ENCODE data around the gene NBPF11. TPM values are rescaled to one million over a fixed set of nuclear protein-coding genes. Genes with fewer than 3 reads are reported as not detected.
"Not testable (repeated sequence)": the region's sequence is repeated elsewhere in the genome, so short reads cannot be mapped to it uniquely, and the experiment has no call there.

NBPF11 gene
- polyA plus RNA-seq, 3 donors, result 0.46 to 18.6 (median 0.54) TPM

DNA sequence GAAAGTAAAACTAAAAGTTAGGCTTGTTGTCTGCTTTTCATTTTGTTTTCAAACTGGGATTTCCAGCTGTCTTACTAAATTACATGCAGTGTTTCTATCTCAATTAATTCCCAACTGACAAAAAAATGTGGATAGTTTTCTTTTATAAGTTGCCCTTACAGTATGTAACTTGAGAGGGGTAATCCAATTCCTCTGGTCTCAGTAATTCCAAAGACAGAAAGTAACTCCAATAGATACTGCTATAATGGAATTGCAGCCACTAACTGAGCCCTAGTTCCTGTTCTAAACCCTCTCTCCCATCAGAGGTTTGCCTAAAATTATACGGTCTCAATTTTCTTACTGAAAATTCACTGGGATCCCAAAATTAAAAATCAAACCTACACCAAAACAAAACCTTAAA is 83.5 kb downstream of the NBPF11 start:
- H3K9me3 ChIP-seq (replicated peaks in 1 of 2; ENCODE audit: control insufficient read depth in 1 of 2, insufficient read depth in 1 of 2, low read length in 2 of 2); H3K27ac Mint-ChIP-seq; H3K36me3 Mint-ChIP-seq; H2AFZ ChIP-seq (ENCODE audit: insufficient read depth, low read depth, low read length, poor library complexity, severe bottlenecking); H3K27ac ChIP-seq (ENCODE audit: low read depth in 1 of 2, low read length in 2 of 2); H3K4me2 ChIP-seq (replicated peaks; ENCODE audit: extremely low read depth, low read length, poor library complexity, severe bottlenecking); H3K79me2 ChIP-seq (ENCODE audit: insufficient read depth, low read length); DNase-seq; H3K36me3 ChIP-seq (replicated peaks in 1 of 2; ENCODE audit: control insufficient read depth in 1 of 2, insufficient read depth in 2 of 2, low read length in 2 of 2); H3K4me3 ChIP-seq (replicated peaks in 1 of 3; ENCODE audit: low read depth in 2 of 3, low read length in 3 of 3); H3K27me3 ChIP-seq (ENCODE audit: control insufficient read depth in 2 of 2, insufficient read depth in 2 of 2, low read length in 2 of 2); H3K4me3 Mint-ChIP-seq; H3K4me1 Mint-ChIP-seq; H4K20me1 ChIP-seq (ENCODE audit: insufficient read depth, low read length); H3K4me1 ChIP-seq (ENCODE audit: control insufficient read depth in 1 of 2, insufficient read depth in 2 of 2, low read length in 2 of 2); H3K9ac ChIP-seq (ENCODE audit: insufficient read depth, low read length, poor library complexity, severe bottlenecking); intact Hi-C loops (cut with micrococcal nuclease); H3K9me3 Mint-ChIP-seq; H3K27me3 Mint-ChIP-seq (ENCODE audit: low read depth in 3 of 3): not testable (repeated sequence)
- WGBS (ENCODE audit: insufficient coverage), result no CpG with 5 or more reads among the region's 1 CpG

GRCh38 chr1:148068201-148068600 is 83.9 kb downstream of the NBPF11 start:
- DNase-seq; H3K4me2 ChIP-seq (replicated peaks; ENCODE audit: extremely low read depth, low read length, poor library complexity, severe bottlenecking); H3K27me3 ChIP-seq (ENCODE audit: control insufficient read depth in 2 of 2, insufficient read depth in 2 of 2, low read length in 2 of 2); H3K36me3 Mint-ChIP-seq; H3K27ac Mint-ChIP-seq; H3K4me1 Mint-ChIP-seq; H3K4me1 ChIP-seq (ENCODE audit: control insufficient read depth in 1 of 2, insufficient read depth in 2 of 2, low read length in 2 of 2); H3K27ac ChIP-seq (ENCODE audit: low read depth in 1 of 2, low read length in 2 of 2); H4K20me1 ChIP-seq (ENCODE audit: insufficient read depth, low read length); H3K9ac ChIP-seq (ENCODE audit: insufficient read depth, low read length, poor library complexity, severe bottlenecking); intact Hi-C loops (cut with micrococcal nuclease); H3K4me3 ChIP-seq (replicated peaks in 1 of 3; ENCODE audit: low read depth in 2 of 3, low read length in 3 of 3); H3K79me2 ChIP-seq (ENCODE audit: insufficient read depth, low read length); H3K9me3 Mint-ChIP-seq; H3K36me3 ChIP-seq (replicated peaks in 1 of 2; ENCODE audit: control insufficient read depth in 1 of 2, insufficient read depth in 2 of 2, low read length in 2 of 2); H2AFZ ChIP-seq (ENCODE audit: insufficient read depth, low read depth, low read length, poor library complexity, severe bottlenecking); H3K9me3 ChIP-seq (replicated peaks in 1 of 2; ENCODE audit: control insufficient read depth in 1 of 2, insufficient read depth in 1 of 2, low read length in 2 of 2); H3K4me3 Mint-ChIP-seq; H3K27me3 Mint-ChIP-seq (ENCODE audit: low read depth in 3 of 3): not testable (repeated sequence)
- no CpG with 5 or more reads among the region's 5 CpGs for WGBS (ENCODE audit: insufficient coverage)

DNA sequence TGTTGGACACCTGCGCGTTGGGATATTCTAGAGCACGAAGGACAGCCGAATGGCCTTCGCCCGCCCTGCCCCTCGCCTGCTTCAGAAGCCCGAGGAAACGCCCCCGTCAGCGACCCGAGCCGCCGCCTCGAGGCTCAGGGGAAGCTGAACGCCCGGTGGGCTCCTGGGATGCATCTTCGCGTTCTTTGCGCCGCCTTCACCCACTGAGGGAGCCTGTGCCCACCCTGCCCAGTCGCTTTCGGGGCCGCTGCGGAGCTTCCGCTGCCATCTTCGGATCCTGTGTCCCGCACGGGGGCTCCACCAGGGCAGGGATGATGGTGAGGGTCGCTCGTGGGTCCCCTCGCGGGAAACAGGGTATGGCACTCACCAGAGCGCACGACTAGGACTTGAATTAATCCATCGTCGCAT is 91.8 kb downstream of the NBPF11 start:
- H3K79me2 ChIP-seq (ENCODE audit: insufficient read depth, low read length); H3K27ac ChIP-seq (ENCODE audit: low read depth in 1 of 2, low read length in 2 of 2); H3K9me3 Mint-ChIP-seq; H3K4me1 ChIP-seq (ENCODE audit: control insufficient read depth in 1 of 2, insufficient read depth in 2 of 2, low read length in 2 of 2); H3K27me3 ChIP-seq (ENCODE audit: control insufficient read depth in 2 of 2, insufficient read depth in 2 of 2, low read length in 2 of 2); H3K4me1 Mint-ChIP-seq; H3K36me3 ChIP-seq (replicated peaks in 1 of 2; ENCODE audit: control insufficient read depth in 1 of 2, insufficient read depth in 2 of 2, low read length in 2 of 2); DNase-seq; H3K9me3 ChIP-seq (replicated peaks in 1 of 2; ENCODE audit: control insufficient read depth in 1 of 2, insufficient read depth in 1 of 2, low read length in 2 of 2); H3K4me2 ChIP-seq (replicated peaks; ENCODE audit: extremely low read depth, low read length, poor library complexity, severe bottlenecking); H3K9ac ChIP-seq (ENCODE audit: insufficient read depth, low read length, poor library complexity, severe bottlenecking); H3K36me3 Mint-ChIP-seq; H3K27ac Mint-ChIP-seq; intact Hi-C loops (cut with micrococcal nuclease); H4K20me1 ChIP-seq (ENCODE audit: insufficient read depth, low read length): not testable (repeated sequence)
- WGBS (ENCODE audit: insufficient coverage), result 0% methylated on average over 10 of the region's 37 CpGs
- H3K4me3 ChIP-seq (replicated peaks in 1 of 3; ENCODE audit: low read depth in 2 of 3, low read length in 3 of 3), result peak overlapping the region; percentile 16 to 56 (median 26)
- H3K27me3 Mint-ChIP-seq (ENCODE audit: low read depth in 3 of 3), result peaks cover 8 to 24% (median 15%) of the 10 kb centered on the region in 3 donors
- peak overlapping the region; percentile 67 for H2AFZ ChIP-seq (ENCODE audit: insufficient read depth, low read depth, low read length, poor library complexity, severe bottlenecking)
- H3K4me3 Mint-ChIP-seq, result peak overlapping the region; percentile 80 to 81

GRCh38 chr1:148057384-148057783 is 94.7 kb downstream of the NBPF11 start:
- peak; percentile 65 to 77 (median 69) for DNase-seq
- H3K36me3 Mint-ChIP-seq; H3K4me3 Mint-ChIP-seq; H3K27ac ChIP-seq (ENCODE audit: low read depth in 1 of 2, low read length in 2 of 2); H3K4me3 ChIP-seq (replicated peaks in 1 of 3; ENCODE audit: low read depth in 2 of 3, low read length in 3 of 3); H2AFZ ChIP-seq (ENCODE audit: insufficient read depth, low read depth, low read length, poor library complexity, severe bottlenecking); H3K4me1 ChIP-seq (ENCODE audit: control insufficient read depth in 1 of 2, insufficient read depth in 2 of 2, low read length in 2 of 2); H3K9ac ChIP-seq (ENCODE audit: insufficient read depth, low read length, poor library complexity, severe bottlenecking); H3K79me2 ChIP-seq (ENCODE audit: insufficient read depth, low read length); H3K27me3 ChIP-seq (ENCODE audit: control insufficient read depth in 2 of 2, insufficient read depth in 2 of 2, low read length in 2 of 2); H3K36me3 ChIP-seq (replicated peaks in 1 of 2; ENCODE audit: control insufficient read depth in 1 of 2, insufficient read depth in 2 of 2, low read length in 2 of 2); H3K9me3 Mint-ChIP-seq; H3K4me1 Mint-ChIP-seq; H3K9me3 ChIP-seq (replicated peaks in 1 of 2; ENCODE audit: control insufficient read depth in 1 of 2, insufficient read depth in 1 of 2, low read length in 2 of 2); intact Hi-C loops (cut with micrococcal nuclease); H3K27ac Mint-ChIP-seq; H3K4me2 ChIP-seq (replicated peaks; ENCODE audit: extremely low read depth, low read length, poor library complexity, severe bottlenecking); H4K20me1 ChIP-seq (ENCODE audit: insufficient read depth, low read length): not testable (repeated sequence)
- WGBS (ENCODE audit: insufficient coverage), result 0% methylated on average over 1 of the region's 5 CpGs
- H3K27me3 Mint-ChIP-seq (ENCODE audit: low read depth in 3 of 3), result peaks cover 8 to 25% (median 15%) of the 10 kb centered on the region in 3 donors

All from CD14-positive monocyte (primary cell).